Peyer's patch (tissue), 4 donors: ENCODE results near the gene CYTH2.

ENCODE experiments used
- POLR2A ChIP-seq, 2 donors: fragments of 450-650 bp; IDR thresholded peaks; one replicate each; pipeline ENCODE4 v1.5.1; 2017; ENCODE audit warnings: antibody characterized with exemption in 2 of 2, mild to moderate bottlenecking in 2 of 2, moderate library complexity in 2 of 2
- TF ChIP-seq, protein P1 (sequence below), 6 experiments: fragments of 450-650 bp in 4 of 6; fragments of 200-600 bp in 2 of 6; sonication (generic) in 1 of 6; IDR thresholded peaks; one replicate each; pipeline ENCODE4 v1.5.1; 2017 to 2019; ENCODE audit warnings: antibody characterized with exemption in 6 of 6, mild to moderate bottlenecking in 3 of 6, moderate library complexity in 1 of 6

- TF ChIP-seq, protein P1, sequence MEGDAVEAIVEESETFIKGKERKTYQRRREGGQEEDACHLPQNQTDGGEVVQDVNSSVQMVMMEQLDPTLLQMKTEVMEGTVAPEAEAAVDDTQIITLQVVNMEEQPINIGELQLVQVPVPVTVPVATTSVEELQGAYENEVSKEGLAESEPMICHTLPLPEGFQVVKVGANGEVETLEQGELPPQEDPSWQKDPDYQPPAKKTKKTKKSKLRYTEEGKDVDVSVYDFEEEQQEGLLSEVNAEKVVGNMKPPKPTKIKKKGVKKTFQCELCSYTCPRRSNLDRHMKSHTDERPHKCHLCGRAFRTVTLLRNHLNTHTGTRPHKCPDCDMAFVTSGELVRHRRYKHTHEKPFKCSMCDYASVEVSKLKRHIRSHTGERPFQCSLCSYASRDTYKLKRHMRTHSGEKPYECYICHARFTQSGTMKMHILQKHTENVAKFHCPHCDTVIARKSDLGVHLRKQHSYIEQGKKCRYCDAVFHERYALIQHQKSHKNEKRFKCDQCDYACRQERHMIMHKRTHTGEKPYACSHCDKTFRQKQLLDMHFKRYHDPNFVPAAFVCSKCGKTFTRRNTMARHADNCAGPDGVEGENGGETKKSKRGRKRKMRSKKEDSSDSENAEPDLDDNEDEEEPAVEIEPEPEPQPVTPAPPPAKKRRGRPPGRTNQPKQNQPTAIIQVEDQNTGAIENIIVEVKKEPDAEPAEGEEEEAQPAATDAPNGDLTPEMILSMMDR (IDR thresholded peaks at IDR 0.05), result no peak
- TF ChIP-seq POLR2A (IDR thresholded peaks at IDR 0.05), result no peak
Measured at GRCh38 chr19:48470856-48471255, 1.7 kb downstream of the CYTH2 start.
